Transverse colon (tissue), 3 donors: ENCODE measurements around the gene CD226.

Experiments used
- EP300 ChIP-seq: sonication (generic); formaldehyde crosslinking; IDR thresholded peaks from one replicate; pipeline ENCODE4 v1.6.1; 2017; ENCODE audit warnings: antibody characterized with exemption, low read depth
- TF ChIP-seq, protein P1 (sequence below), 5 experiments: fragments of 200-600 bp in 3 of 5; fragments of 450-650 bp in 2 of 5; sonication (generic) in 3 of 5; IDR thresholded peaks; 1 replicate in 2 of 5; 2 replicates in 3 of 5; pipeline ENCODE4 v1.5.1; 2016 to 2017; ENCODE audit warnings: antibody characterized with exemption in 5 of 5, inconsistent platforms in 3 of 5, mild to moderate bottlenecking in 2 of 5, moderate library complexity in 1 of 5

DNA sequence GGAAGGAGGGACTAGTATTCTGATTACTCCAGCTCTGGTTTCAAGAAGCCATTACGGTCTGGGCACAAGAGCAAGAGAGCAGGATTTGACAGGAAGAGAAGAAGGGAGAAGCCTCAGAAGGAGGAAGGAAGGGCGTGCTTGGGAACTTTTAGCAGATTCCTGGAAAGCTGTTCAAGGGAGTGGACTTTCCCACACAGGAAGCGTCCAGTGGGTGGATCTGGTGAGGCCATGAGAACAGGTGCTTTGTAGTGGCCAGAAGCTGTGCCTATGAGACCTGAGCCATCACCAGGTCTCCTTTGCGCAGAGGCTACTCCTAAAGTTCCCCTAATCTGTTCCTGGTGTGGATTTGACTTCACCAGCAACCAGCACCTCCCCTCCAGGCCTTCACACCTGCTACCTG is 62.3 kb downstream of the CD226 start:
- TF ChIP-seq, protein P1, sequence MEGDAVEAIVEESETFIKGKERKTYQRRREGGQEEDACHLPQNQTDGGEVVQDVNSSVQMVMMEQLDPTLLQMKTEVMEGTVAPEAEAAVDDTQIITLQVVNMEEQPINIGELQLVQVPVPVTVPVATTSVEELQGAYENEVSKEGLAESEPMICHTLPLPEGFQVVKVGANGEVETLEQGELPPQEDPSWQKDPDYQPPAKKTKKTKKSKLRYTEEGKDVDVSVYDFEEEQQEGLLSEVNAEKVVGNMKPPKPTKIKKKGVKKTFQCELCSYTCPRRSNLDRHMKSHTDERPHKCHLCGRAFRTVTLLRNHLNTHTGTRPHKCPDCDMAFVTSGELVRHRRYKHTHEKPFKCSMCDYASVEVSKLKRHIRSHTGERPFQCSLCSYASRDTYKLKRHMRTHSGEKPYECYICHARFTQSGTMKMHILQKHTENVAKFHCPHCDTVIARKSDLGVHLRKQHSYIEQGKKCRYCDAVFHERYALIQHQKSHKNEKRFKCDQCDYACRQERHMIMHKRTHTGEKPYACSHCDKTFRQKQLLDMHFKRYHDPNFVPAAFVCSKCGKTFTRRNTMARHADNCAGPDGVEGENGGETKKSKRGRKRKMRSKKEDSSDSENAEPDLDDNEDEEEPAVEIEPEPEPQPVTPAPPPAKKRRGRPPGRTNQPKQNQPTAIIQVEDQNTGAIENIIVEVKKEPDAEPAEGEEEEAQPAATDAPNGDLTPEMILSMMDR (IDR thresholded peaks at IDR 0.05): no peak
- TF ChIP-seq EP300: no peak
